ENCODE results near the gene TPRX2.

GRCh38 chr19:47839913-47840312 lies 19.1 kb upstream of the TPRX2 start:
- TF ChIP-seq ZNF274 (IDR thresholded peaks at IDR 0.05; ENCODE audit: insufficient read depth, insufficient read length) (no peak), CTCF (IDR thresholded peaks at IDR 0.05 in 2 of 3, conservative IDR thresholded peaks at IDR 0.05 in 1 of 3; ENCODE audit: control insufficient read depth in 2 of 3, extremely low read depth in 1 of 3, insufficient read depth in 1 of 3, low read depth in 3 of 3, low read length in 3 of 3) (no peak)
